Activated naive CD8-positive, alpha-beta T cell (primary cell): ENCODE results near the gene ITGA1.

Source experiments
- H3K27ac Mint-ChIP-seq: one replicate; pipeline ENCODE4 v1.8.0; 2021; ENCODE audit warnings: mixed read lengths
- H3K27me3 Mint-ChIP-seq: one replicate; pipeline ENCODE4 v1.8.0; 2021; ENCODE audit warnings: mixed read lengths
- H3K36me3 Mint-ChIP-seq: one replicate; pipeline ENCODE4 v1.8.0; 2021; ENCODE audit warnings: mixed read lengths
- H3K4me1 Mint-ChIP-seq: one replicate; pipeline ENCODE4 v1.8.0; 2021; ENCODE audit warnings: low read depth, mixed read lengths
- H3K4me3 Mint-ChIP-seq: one replicate; pipeline ENCODE4 v1.8.0; 2021; ENCODE audit warnings: mild to moderate bottlenecking, mixed read lengths
- H3K9me3 Mint-ChIP-seq: one replicate; pipeline ENCODE4 v1.8.0; 2021; ENCODE audit warnings: low read depth, mixed read lengths

Gene ITGA1

GRCh38 chr5:52868417-52868816, 80.7 kb downstream of the ITGA1 start:
- no peak overlapping the region for H3K4me3 Mint-ChIP-seq
- H3K36me3 Mint-ChIP-seq = peaks cover 9% of the 10 kb centered on the region
- H3K27me3 Mint-ChIP-seq = no peaks in the 10 kb centered on the region
- H3K9me3 Mint-ChIP-seq = no peaks in the 10 kb centered on the region
- no peak overlapping the region for H3K27ac Mint-ChIP-seq
- H3K4me1 Mint-ChIP-seq = no peaks in the 10 kb centered on the region

- Mint-ChIP-seq H3K27ac (no peak overlapping the region), H3K36me3 (peaks cover 7% of the 10 kb centered on the region), H3K27me3 (no peaks in the 10 kb centered on the region), H3K4me1 (no peaks in the 10 kb centered on the region), H3K4me3 (no peak overlapping the region), H3K9me3 (no peaks in the 10 kb centered on the region)
Measured at GRCh38 chr5:52869391-52869790, 81.7 kb downstream of the ITGA1 start.

- no peaks in the 10 kb centered on the region for H3K9me3 Mint-ChIP-seq
- H3K36me3 Mint-ChIP-seq = peaks cover 7% of the 10 kb centered on the region
- H3K27ac Mint-ChIP-seq = no peak overlapping the region
- H3K4me3 Mint-ChIP-seq = no peak overlapping the region
- no peaks in the 10 kb centered on the region for H3K4me1 Mint-ChIP-seq
- no peaks in the 10 kb centered on the region for H3K27me3 Mint-ChIP-seq
Measured at GRCh38 chr5:52870448-52870847, 82.7 kb downstream of the ITGA1 start.

GRCh38 chr5:52875827-52876226, 88.1 kb downstream of the ITGA1 start:
- Mint-ChIP-seq H3K27ac (no peak overlapping the region), H3K36me3 (peaks cover 12% of the 10 kb centered on the region), H3K4me1 (no peaks in the 10 kb centered on the region), H3K4me3 (no peak overlapping the region), H3K9me3 (no peaks in the 10 kb centered on the region), H3K27me3 (no peaks in the 10 kb centered on the region)

GRCh38 chr5:52876456-52876855, 88.7 kb downstream of the ITGA1 start:
- no peaks in the 10 kb centered on the region for H3K9me3 Mint-ChIP-seq
- H3K27me3 Mint-ChIP-seq = no peaks in the 10 kb centered on the region
- peaks cover 12% of the 10 kb centered on the region for H3K36me3 Mint-ChIP-seq
- H3K4me1 Mint-ChIP-seq = no peaks in the 10 kb centered on the region
- H3K27ac Mint-ChIP-seq = no peak overlapping the region
- no peak overlapping the region for H3K4me3 Mint-ChIP-seq

GRCh38 chr5:52878656-52879055, 90.9 kb downstream of the ITGA1 start:
- H3K4me3 Mint-ChIP-seq = no peak overlapping the region
- no peaks in the 10 kb centered on the region for H3K4me1 Mint-ChIP-seq
- H3K27ac Mint-ChIP-seq = no peak overlapping the region
- H3K27me3 Mint-ChIP-seq = no peaks in the 10 kb centered on the region
- H3K9me3 Mint-ChIP-seq = no peaks in the 10 kb centered on the region
- H3K36me3 Mint-ChIP-seq = peaks cover 12% of the 10 kb centered on the region

- Mint-ChIP-seq H3K4me3 (no peak overlapping the region), H3K9me3 (no peaks in the 10 kb centered on the region), H3K27ac (no peak overlapping the region), H3K27me3 (no peaks in the 10 kb centered on the region), H3K36me3 (peaks cover 12% of the 10 kb centered on the region), H3K4me1 (no peaks in the 10 kb centered on the region)
Measured at GRCh38 chr5:52880541-52880940, 92.8 kb downstream of the ITGA1 start.

- H3K9me3 Mint-ChIP-seq = no peaks in the 10 kb centered on the region
- peaks cover 11% of the 10 kb centered on the region for H3K36me3 Mint-ChIP-seq
- H3K4me1 Mint-ChIP-seq = no peaks in the 10 kb centered on the region
- H3K27ac Mint-ChIP-seq = no peak overlapping the region
- no peaks in the 10 kb centered on the region for H3K27me3 Mint-ChIP-seq
- H3K4me3 Mint-ChIP-seq = no peak overlapping the region
Measured at GRCh38 chr5:52881468-52881867, 93.8 kb downstream of the ITGA1 start.

GRCh38 chr5:52883110-52883509, 95.4 kb downstream of the ITGA1 start:
- Mint-ChIP-seq H3K27me3 (no peaks in the 10 kb centered on the region), H3K4me1 (no peaks in the 10 kb centered on the region), H3K4me3 (no peak overlapping the region), H3K9me3 (no peaks in the 10 kb centered on the region), H3K27ac (no peak overlapping the region), H3K36me3 (peaks cover 14% of the 10 kb centered on the region)

GRCh38 chr5:52884453-52884852, 96.7 kb downstream of the ITGA1 start:
- H3K27me3 Mint-ChIP-seq = no peaks in the 10 kb centered on the region
- H3K9me3 Mint-ChIP-seq = no peaks in the 10 kb centered on the region

GRCh38 chr5:52885614-52886013, 97.9 kb downstream of the ITGA1 start:
- H3K27me3 Mint-ChIP-seq = no peaks in the 10 kb centered on the region
- H3K36me3 Mint-ChIP-seq = peaks cover 13% of the 10 kb centered on the region
- H3K4me1 Mint-ChIP-seq = no peaks in the 10 kb centered on the region

More at GRCh38 chr5:52884453-52884852, 96.7 kb downstream of the ITGA1 start:
- no peaks in the 10 kb centered on the region for H3K4me1 Mint-ChIP-seq
- no peak overlapping the region for H3K4me3 Mint-ChIP-seq
- no peak overlapping the region for H3K27ac Mint-ChIP-seq
- H3K36me3 Mint-ChIP-seq = peaks cover 13% of the 10 kb centered on the region

GRCh38 chr5:52886206-52886605, 98.5 kb downstream of the ITGA1 start:
- H3K27ac Mint-ChIP-seq = no peak overlapping the region
- no peaks in the 10 kb centered on the region for H3K27me3 Mint-ChIP-seq
- H3K9me3 Mint-ChIP-seq = no peaks in the 10 kb centered on the region
- H3K36me3 Mint-ChIP-seq = peaks cover 16% of the 10 kb centered on the region
- no peak overlapping the region for H3K4me3 Mint-ChIP-seq
- H3K4me1 Mint-ChIP-seq = no peaks in the 10 kb centered on the region

More at GRCh38 chr5:52885614-52886013, 97.9 kb downstream of the ITGA1 start:
- Mint-ChIP-seq H3K27ac (no peak overlapping the region), H3K4me3 (no peak overlapping the region), H3K9me3 (no peaks in the 10 kb centered on the region)

GRCh38 chr5:52887066-52887465, 99.3 kb downstream of the ITGA1 start:
- Mint-ChIP-seq H3K4me3 (no peak overlapping the region), H3K36me3 (peaks cover 16% of the 10 kb centered on the region), H3K27ac (no peak overlapping the region), H3K27me3 (no peaks in the 10 kb centered on the region), H3K4me1 (no peaks in the 10 kb centered on the region), H3K9me3 (no peaks in the 10 kb centered on the region)

GRCh38 chr5:52888363-52888762, 100.6 kb downstream of the ITGA1 start:
- H3K9me3 Mint-ChIP-seq = no peaks in the 10 kb centered on the region
- H3K4me3 Mint-ChIP-seq = no peak overlapping the region
- H3K4me1 Mint-ChIP-seq = no peaks in the 10 kb centered on the region
- H3K27me3 Mint-ChIP-seq = no peaks in the 10 kb centered on the region
- peaks cover 12% of the 10 kb centered on the region for H3K36me3 Mint-ChIP-seq
- H3K27ac Mint-ChIP-seq = no peak overlapping the region

GRCh38 chr5:52892242-52892878, 104.6 kb downstream of the ITGA1 start:
- H3K4me1 Mint-ChIP-seq = peaks cover 6% of the 10 kb centered on the region
- no peak overlapping the region for H3K4me3 Mint-ChIP-seq
- no peak overlapping the region for H3K27ac Mint-ChIP-seq
- H3K36me3 Mint-ChIP-seq = peaks cover 12% of the 10 kb centered on the region
- H3K9me3 Mint-ChIP-seq = no peaks in the 10 kb centered on the region
- no peaks in the 10 kb centered on the region for H3K27me3 Mint-ChIP-seq

- no peaks in the 10 kb centered on the region for H3K27me3 Mint-ChIP-seq
- H3K27ac Mint-ChIP-seq = no peak overlapping the region
- H3K9me3 Mint-ChIP-seq = no peaks in the 10 kb centered on the region
- peaks cover 6% of the 10 kb centered on the region for H3K4me1 Mint-ChIP-seq
- H3K4me3 Mint-ChIP-seq = no peak overlapping the region
- H3K36me3 Mint-ChIP-seq = peaks cover 6% of the 10 kb centered on the region
Measured at GRCh38 chr5:52893105-52893504, 105.4 kb downstream of the ITGA1 start.
